Measurements from ENCODE around the gene ELL.

ELL gene

GRCh38 chr19:18503971-18504885 is 17.6 kb downstream of the ELL start:
- peak in 1 of 2 experiments; percentile 23 for DNase-seq

- no peak for DNase-seq
These were observed 18.4 kb downstream of the ELL start for GRCh38 chr19:18503337-18503970.

GRCh38 chr19:18502638-18503294 is 19.1 kb downstream of the ELL start:
- peak in 1 of 2 experiments; percentile 36 for DNase-seq

- no peak for DNase-seq
These were observed 19.6 kb downstream of the ELL start for GRCh38 chr19:18502246-18502637.

GRCh38 chr19:18501832-18502231 is 20.0 kb downstream of the ELL start:
- no peak for DNase-seq

- no peak for DNase-seq
These were observed 20.5 kb downstream of the ELL start for GRCh38 chr19:18501351-18501750.

GRCh38 chr19:18500799-18501198 is 21.1 kb downstream of the ELL start:
- no peak for DNase-seq

GRCh38 chr19:18500376-18500775 is 21.5 kb downstream of the ELL start:
- DNase-seq, result no peak

GRCh38 chr19:18499055-18499775 is 22.7 kb downstream of the ELL start:
- DNase-seq, result no peak

GRCh38 chr19:18496980-18497256 is 25.0 kb downstream of the ELL start:
- DNase-seq, result no peak

- no peak for DNase-seq
These were observed 25.5 kb downstream of the ELL start for GRCh38 chr19:18496167-18496979.

GRCh38 chr19:18495204-18495911 is 26.5 kb downstream of the ELL start:
- no peak for DNase-seq

- no peak for DNase-seq
These were observed 27.6 kb downstream of the ELL start for GRCh38 chr19:18494267-18494607.

- no peak for DNase-seq
These were observed 28.2 kb downstream of the ELL start for GRCh38 chr19:18493440-18494266.

- no peak for DNase-seq
These were observed 29.6 kb downstream of the ELL start for GRCh38 chr19:18491995-18492953.

- DNase-seq, result no peak
These were observed 31.1 kb downstream of the ELL start for GRCh38 chr19:18490728-18491127.

- no peak for DNase-seq
These were observed 32.2 kb downstream of the ELL start for GRCh38 chr19:18489627-18490184.

- DNase-seq, result peak; percentile 38 to 58
These were observed 32.8 kb downstream of the ELL start for GRCh38 chr19:18488838-18489626.

GRCh38 chr19:18488403-18488723 is 33.5 kb downstream of the ELL start:
- no peak for DNase-seq
